ENCODE results near the gene TADA2B.

TADA2B gene, protein sequence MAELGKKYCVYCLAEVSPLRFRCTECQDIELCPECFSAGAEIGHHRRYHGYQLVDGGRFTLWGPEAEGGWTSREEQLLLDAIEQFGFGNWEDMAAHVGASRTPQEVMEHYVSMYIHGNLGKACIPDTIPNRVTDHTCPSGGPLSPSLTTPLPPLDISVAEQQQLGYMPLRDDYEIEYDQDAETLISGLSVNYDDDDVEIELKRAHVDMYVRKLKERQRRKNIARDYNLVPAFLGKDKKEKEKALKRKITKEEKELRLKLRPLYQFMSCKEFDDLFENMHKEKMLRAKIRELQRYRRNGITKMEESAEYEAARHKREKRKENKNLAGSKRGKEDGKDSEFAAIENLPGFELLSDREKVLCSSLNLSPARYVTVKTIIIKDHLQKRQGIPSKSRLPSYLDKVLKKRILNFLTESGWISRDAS

DNA sequence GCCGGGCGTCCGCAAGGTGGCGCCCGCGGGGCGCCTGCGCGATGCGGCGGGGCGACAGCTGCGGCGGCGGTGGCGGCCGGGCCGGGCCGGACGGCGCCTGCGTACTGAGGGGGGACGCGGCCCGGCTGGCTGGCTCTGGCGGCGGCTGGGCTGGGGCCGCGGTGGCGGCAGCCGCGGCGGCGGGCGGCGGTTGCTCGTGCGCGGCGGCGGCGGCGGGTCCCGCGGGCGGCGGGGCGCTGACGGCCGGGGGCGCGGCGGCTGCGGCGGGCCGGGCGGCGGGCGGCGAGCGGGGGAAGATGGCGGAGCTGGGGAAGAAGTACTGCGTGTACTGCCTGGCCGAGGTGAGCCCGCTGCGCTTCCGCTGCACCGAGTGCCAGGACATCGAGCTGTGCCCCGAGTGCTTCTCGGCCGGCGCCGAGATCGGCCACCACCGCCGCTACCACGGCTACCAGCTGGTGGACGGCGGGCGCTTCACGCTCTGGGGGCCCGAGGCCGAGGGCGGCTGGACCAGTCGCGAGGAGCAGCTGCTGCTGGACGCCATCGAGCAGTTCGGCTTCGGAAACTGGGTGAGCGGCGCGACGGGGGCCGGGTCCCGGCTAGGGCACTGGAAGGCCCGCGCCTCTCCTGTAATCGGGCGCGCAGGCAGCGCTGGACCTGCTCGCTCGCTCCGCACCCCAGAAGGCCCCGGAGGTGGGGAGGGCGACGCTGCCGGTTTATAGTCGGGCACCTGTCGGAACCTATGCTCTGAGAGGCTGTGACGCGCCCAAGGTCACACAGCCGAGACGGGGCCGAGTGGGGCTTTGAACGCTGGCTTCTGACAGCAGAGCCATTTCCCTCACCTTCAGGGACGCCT is at the start of gene TADA2B:
TADA2B (plus strand) TSS at position 89 of the 853 bp plus-strand sequence; CDS start at position 297, 208 bp downstream.
- no peak for DNase-seq

- DNase-seq: no peak
Measured at GRCh38 chr4:6996481-6996880, 46.7 kb upstream of the TADA2B start.

DNA sequence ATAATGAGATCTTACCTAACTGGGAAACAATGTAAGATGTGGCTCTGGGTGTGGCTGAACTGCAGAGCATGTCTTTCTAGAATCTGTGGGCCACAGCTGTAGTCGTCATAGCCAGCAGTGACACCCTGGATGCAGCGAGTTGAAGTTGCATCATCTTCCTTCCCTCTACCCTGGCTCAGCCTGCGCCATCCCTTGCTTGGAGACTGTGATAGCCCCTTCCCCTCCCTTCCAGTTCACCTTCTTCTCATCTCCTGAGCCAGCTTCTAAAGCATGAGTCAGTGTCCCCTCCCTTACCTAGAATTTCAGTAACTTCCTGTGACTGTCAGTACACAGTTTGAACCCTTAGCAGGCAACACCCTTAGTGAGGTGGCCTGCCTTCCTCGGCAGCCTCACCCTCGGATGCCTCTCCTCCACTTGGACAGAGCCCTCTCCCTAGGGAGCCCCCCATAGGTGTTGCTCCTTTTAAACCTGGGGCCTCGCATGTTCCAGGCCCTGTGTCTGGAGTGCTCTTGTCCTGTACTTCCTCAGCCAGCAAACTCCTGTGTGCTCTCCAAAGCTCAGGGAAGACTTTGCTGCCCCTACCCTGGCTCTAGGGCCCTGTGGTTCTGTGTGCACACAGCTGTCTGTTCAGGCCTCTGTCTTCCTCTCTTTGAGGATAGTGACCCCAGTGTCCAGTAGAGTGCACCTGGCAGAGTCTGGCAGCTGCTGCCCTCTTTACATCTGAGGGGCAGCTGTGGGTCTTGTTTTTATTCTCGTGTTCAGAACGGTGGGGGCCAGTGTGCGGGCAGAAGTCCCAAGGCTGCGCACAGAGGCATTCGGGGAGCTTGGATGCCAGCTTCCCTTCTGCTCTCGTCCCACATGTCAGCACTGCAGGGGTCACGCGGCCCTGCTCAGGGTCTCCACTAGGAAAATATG is 43.7 kb upstream of the TADA2B start:
- no peak for DNase-seq

- no peak for DNase-seq
Measured at GRCh38 chr4:7000421-7001176, 42.6 kb upstream of the TADA2B start.

DNA sequence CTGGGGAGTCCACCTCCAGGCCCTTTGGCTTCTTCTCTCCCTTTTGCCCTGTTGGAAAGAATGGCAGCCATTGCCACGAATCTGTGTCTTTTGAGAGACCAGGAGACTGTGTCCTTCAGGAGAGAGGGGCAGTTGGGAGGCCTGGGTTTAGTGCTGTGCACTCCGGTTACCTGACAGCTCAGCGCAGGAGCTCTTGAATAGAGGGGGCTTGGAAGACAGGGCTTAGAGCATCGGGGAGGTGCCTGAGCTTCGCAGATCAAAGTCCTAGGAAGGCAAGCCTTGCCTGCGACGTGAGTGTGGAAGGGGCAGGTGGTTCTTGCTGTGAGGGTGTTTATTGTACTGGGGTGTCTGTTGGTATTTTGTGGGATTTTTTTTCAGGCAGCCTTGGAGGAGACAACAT is 41.9 kb upstream of the TADA2B start:
- no peak for DNase-seq

DNA sequence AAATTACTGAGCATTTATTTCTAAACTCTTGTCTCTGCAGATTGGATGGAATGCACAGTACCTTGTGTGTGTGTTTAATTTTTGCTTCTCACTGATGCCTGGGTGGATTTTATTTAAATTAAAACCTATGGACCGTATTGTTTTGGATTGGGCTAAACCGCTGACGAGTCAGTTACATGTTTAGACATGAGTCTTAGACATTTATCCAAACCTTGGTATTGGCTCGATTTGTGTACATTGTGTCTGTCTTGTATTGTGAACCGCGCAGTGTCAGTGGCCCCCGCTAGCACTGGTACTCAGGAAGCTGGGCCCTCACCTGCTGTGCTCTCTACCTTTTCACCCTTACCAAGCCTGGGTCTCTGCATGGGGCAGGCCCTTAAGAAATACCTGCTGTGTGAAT is 40.8 kb upstream of the TADA2B start:
- DNase-seq: no peak

GRCh38 chr4:7003176-7003878 is 39.8 kb upstream of the TADA2B start:
- no peak for DNase-seq

DNA sequence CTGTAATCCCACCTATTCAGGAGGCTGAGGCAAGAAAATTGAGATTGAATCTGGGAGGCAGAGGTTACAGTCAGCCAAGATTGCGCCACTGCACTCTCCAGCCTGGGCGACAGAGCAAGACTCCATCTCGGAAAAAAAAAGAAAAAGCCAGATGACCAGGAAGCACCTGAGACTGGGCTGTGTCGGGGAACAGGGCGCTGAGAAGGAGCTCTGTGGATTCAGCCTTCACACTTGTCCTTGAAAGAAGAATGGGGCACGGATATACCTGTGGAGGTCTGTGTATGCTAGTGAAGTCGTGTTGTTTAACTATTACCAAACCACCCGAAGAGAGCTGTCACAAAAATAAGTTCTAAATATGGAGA is 39.3 kb upstream of the TADA2B start:
- no peak for DNase-seq

GRCh38 chr4:7004331-7004730 is 38.8 kb upstream of the TADA2B start:
- DNase-seq: no peak

DNA sequence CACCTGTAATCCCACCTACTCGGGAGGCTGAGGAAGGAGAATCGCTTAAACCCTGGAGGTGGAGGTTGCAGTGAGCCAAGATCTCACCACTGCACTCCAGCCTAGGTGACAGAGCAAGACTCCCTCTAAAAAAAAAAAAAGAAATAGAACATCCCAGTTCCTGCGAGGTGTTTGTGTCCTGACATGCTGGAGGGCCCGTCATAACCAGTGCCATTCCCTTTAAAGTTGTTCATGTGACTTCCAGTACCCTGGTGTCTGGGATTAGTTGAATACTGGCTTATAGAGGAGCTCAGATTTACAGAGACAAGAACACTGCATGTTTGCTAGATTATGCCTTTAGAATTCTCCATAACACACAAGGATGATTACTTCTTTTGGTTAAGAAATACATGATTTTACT is 37.6 kb upstream of the TADA2B start:
- DNase-seq: no peak

GRCh38 chr4:7006411-7006810 is 36.8 kb upstream of the TADA2B start:
- no peak for DNase-seq

- DNase-seq: no peak
Measured at GRCh38 chr4:7007142-7007907, 35.8 kb upstream of the TADA2B start.

DNA sequence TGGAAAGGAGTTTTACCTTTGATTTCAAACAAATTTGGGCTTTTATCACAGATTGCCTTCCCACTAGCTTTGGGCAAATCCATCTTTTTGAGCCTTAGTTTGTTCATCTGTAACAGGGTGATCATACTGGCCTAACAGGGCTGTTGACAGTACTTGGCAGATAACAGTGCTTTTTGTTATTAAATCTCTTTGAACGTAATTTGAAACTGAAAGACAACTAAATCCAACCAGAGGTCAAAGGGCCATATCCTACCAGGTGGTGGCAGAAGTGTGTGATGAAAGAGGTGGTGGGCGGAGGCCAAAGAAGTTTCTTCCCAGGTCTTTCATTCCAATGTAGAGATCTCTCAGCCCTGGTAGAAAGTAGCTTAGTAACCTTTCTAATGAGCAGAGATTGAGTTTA is 35.2 kb upstream of the TADA2B start:
- no peak for DNase-seq

GRCh38 chr4:7009564-7009963 is 33.6 kb upstream of the TADA2B start:
- no peak for DNase-seq

GRCh38 chr4:7013175-7013574 is 30.0 kb upstream of the TADA2B start:
- DNase-seq: no peak

DNA sequence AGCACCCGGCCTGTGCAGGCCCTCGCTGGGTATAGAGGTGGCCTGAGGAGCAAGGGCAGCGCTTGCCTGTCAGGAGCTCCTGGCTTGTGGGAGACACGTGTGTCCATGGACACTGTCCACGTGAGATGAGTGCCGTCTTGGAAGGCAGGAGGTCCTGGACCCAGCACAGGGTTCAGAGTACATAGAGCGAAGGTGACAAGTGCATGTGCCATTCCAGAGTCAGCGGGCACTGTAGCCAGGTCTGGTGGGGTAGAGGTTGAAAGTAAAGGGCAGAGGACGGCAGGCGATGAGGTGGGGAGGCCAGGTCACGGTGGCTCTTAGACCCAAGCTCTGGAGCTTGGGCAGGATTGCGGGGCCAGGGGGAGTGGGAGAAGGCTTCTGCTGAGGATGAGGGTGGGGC is 28.4 kb upstream of the TADA2B start:
- no peak for DNase-seq

DNA sequence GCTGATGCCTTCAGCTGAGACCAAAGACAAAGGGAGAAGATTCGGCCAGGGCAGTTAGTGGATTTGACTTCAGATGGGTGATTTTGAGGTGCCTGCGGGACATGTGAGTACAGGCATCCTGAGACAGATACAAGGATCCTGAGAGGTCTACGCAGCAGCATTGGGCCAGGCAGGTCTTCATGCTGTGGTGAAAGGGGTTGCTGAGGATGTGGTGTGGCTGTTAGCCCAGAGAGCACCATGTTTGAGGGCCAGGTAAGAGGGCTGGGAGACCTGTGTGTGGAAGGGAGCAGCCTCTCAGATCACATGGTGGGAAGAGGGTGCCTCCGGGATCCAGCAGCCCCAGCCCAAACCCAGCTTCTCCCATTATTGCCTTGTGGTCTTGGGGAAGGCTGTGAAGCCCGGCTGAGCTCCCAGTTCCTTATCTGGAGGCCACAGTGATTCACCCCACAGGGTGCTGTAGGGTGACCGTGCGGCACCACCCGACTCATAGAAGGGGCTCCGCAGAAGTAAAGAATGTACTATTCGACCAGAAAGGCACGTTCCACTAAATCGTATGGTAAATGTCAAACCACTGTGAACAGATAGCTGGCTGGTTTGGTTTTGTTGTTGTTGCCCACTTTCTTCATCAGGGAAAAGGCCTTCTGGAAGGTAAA is 27.7 kb upstream of the TADA2B start:
- DNase-seq: no peak

DNA sequence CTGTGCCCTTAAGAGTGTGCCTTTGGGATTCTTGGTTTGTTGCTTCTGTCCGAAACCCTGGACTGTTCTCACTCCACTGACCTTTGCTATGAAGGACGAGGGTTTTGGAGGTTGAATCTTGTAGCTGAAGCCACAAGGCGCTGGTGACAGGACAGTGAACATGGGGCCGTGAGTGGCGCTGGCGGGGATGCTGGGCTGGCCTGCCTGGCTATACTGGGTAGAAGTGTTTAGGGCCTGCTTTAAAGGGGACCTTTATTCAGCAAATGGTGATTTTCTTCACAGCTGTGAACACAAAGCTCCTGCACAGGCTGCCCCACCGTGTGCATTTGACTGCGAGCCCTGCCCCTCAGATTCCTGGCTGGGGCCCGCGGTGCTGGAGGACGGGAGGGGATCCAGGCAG is 27.1 kb upstream of the TADA2B start:
- DNase-seq: no peak

- DNase-seq: no peak
Measured at GRCh38 chr4:7016512-7016911, 26.7 kb upstream of the TADA2B start.

DNA sequence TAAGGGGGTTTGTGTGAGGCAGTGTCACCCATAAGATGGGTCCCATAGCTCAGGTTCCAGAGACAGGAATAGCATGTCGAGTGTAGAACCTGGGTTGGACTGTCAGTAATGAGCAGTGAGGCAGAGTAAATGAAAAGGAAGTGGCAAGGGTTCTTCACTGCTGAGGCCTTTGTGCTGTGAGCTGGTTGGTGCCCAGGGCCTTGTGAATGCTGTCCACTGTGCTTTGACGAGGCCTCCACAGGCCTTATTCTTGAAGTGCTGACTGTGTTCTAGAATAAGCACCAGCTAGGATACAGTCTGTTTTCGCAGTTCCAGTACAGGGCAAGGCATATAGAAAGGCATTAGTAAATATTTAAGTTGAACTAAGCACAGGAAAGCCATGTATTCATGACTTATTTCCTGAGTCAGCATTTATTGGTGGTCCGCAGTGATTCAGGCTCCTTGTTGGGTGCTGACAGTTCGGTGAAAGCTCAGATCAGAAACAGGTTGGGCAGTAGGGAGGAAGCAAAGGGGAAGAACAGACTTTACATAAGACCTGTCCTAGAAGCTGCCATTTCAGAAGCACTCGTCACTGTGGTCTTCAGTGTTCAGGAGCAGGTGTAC is 25.6 kb upstream of the TADA2B start:
- no peak for DNase-seq

All from cerebellar nuclear complex (tissue), 1 donor.